Astrocyte of the cerebellum (primary cell): Measurements from ENCODE around the gene ADAMTS2.

ENCODE experiments used
- DNase-seq: peaks from one replicate; pipeline ENCODE4 v3.0.0-alpha.2; 2011; ENCODE audit warnings: low read depth
- H3K4me3 ChIP-seq: 2 replicates; pipeline ENCODE4 v1.5.1; 2011; ENCODE audit warnings: mild to moderate bottlenecking, low read depth, low read length, moderate library complexity
- in situ Hi-C: cut with HindIII; loops from 2 replicates; pipeline ENCODE4 v1.10.0; 2017; ENCODE audit warnings: low sequenced_read_pairs
- TF ChIP-seq, protein P1 (sequence below): IDR thresholded peaks from 2 replicates; pipeline ENCODE4 v1.5.1; 2012; ENCODE audit warnings: low read length, low read depth, moderate library complexity, mild to moderate bottlenecking; ENCODE audit errors: missing control alignments

The ADAMTS2 gene

DNA sequence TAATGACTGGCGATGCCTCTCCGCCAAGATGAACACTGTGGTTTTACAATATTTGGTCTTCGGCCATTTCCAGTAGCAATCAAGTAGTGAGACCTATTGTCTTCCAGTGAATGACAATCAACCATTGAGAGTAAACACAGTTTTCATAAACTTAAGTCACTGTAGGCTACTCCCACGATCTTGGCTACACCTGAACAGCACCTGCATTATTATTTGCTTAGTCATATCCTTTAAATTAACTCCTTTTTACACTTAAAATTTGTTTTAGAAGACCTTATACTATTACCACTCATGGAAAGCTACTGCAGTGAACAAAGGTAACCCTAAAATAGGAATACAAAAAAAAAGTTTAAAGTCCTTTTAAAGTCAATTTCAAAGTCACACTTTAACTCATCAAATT, 226.9 kb downstream of the ADAMTS2 start:
- in situ Hi-C loops, result no loop called here

DNA sequence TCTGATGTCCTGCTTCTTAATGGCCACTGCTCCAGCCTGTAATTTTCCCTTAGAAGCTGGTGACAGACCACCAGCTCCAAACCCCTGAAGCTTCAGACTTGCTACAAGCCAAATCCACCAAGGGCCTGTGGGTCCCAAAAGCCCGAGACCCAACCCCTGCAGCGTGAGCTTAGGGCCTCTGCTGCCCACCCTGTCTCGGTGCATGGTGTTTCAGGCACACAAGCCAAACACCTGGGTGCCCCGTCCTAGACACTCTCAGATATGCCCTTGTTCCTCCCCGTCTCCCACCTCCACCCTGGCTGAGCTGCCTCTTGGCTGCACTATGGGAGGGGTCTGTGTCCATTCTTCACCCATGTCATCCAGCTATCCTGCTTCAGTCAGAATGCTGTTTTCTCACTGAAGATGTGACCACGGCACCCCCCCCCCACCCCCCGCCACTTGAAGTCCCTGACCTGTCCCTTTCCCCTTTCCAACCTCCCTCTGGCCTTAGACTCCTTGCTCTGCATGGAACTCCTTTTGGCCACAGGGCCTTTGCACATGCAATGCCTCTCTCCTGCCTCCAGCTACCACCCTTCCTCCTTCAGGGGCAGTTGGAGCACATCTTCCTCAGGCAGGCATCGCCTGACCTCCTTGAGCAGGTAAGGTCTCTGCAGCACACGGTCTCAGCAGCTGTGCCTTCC, 229.3 kb downstream of the ADAMTS2 start:
- in situ Hi-C loops, result no loop called here
- TF ChIP-seq, protein P1, sequence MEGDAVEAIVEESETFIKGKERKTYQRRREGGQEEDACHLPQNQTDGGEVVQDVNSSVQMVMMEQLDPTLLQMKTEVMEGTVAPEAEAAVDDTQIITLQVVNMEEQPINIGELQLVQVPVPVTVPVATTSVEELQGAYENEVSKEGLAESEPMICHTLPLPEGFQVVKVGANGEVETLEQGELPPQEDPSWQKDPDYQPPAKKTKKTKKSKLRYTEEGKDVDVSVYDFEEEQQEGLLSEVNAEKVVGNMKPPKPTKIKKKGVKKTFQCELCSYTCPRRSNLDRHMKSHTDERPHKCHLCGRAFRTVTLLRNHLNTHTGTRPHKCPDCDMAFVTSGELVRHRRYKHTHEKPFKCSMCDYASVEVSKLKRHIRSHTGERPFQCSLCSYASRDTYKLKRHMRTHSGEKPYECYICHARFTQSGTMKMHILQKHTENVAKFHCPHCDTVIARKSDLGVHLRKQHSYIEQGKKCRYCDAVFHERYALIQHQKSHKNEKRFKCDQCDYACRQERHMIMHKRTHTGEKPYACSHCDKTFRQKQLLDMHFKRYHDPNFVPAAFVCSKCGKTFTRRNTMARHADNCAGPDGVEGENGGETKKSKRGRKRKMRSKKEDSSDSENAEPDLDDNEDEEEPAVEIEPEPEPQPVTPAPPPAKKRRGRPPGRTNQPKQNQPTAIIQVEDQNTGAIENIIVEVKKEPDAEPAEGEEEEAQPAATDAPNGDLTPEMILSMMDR, result no peak
- DNase-seq, result no peak
- no peak overlapping the region for H3K4me3 ChIP-seq

More for the DNA sequence above, 226.9 kb downstream of the ADAMTS2 start:
- DNase-seq, result no peak
- TF ChIP-seq, protein P1, result no peak
- no peak overlapping the region for H3K4me3 ChIP-seq

DNA sequence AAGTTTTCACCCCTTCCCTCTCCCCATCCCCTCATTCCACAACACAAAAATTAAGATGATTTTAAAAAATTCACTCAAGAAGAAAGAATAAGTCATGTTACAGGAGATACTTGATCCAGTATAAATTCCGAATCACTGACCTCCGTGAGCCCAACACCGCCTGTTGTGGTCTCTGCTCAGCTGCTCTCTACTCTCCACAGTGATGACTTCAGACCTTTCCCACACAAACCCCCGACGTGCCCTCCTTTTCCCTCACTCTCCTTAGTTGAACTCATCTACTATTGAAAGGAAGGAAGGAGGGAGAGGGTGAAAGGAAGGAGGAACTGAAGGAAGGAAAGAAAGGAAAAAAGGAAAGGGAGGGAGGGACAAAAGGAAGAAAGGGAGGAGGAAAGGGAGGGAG, 230.0 kb downstream of the ADAMTS2 start:
- no peak for DNase-seq
- H3K4me3 ChIP-seq, result no peak overlapping the region
- in situ Hi-C loops, result no loop called here
- TF ChIP-seq, protein P1, result no peak

DNA sequence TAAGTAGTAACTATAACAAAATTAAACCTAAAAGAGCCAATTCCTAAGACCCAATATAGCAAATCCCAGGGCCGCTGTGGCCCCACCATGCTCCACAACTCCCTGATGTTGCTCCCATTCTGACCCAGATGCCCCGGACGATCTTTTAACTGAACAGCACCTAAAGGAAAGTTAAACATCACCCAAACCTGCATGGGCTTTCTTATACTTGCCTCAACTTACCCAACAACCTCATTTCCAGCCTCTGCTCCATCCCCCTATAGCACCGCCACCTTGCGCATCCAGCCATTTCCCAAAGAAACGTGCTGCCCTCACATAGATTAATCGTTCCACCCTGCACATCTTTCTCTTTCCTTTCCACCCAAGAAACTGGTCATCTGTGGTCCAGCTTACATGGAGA, 230.5 kb downstream of the ADAMTS2 start:
- no peak overlapping the region for H3K4me3 ChIP-seq
- in situ Hi-C loops, result no loop called here
- no peak for DNase-seq
- TF ChIP-seq, protein P1, result no peak

DNA sequence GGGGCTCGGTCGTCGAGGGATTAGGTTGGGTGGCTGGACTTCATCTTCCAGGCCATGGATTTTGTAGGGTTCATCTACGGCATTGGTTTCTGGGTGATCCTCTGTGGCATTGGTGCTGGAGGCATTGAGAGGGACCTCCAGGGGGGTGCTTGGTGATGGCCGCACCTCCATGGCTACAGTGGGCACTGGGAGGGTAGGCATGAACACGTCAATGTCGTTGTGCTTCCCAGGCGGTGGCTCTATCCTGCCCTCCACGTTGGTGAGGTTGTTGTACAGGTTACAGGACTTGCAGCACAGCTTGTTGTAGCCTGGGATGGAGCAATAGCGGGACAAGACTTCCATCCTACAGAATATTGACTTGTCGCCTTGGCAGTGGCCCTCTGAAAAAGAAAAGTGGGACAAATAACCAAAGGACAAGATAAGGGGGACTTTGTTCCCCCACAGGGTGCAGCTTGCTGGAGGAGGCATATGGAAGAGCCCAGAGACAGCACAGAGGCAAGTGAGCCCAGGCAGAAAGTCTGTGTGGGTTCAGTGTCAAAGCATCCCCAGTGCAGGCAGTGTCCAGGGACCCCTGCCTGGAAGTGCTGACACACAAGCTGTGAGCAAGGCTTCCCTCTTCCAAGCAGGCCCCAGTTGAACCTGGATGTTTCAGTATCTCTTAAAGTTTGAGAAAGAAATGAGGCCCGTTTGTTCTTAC, 231.2 kb downstream of the ADAMTS2 start:
- in situ Hi-C loops, result no loop called here
- TF ChIP-seq, protein P1, result no peak
- DNase-seq, result no peak
- no peak overlapping the region for H3K4me3 ChIP-seq

DNA sequence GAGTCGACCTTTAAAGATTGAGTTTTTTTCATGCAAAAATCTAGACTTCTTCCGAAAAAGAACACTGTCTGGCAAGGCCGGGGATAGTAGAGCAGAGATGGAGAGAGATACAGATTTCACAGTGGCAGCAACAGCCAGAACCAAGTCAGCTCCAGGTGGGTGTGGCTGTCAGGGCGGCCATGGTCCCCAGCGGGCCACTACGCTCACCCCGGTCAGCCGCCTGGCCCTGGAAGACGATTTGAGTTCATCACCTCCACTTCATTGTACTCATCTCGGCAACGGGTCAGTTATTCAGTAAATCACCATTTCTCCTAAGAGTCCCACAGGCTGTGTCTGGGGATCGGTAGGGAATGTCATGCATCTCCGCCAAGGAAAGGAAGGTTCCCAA, 232.1 kb downstream of the ADAMTS2 start:
- TF ChIP-seq, protein P1, result no peak
- in situ Hi-C loops, result no loop called here
- no peak overlapping the region for H3K4me3 ChIP-seq
- DNase-seq, result no peak
